Sigmoid colon (tissue), 3 donors: ENCODE measurements around the gene HIVEP1.

Source experiments
- POLR2A ChIP-seq, 2 donors: fragments of 450-650 bp; IDR thresholded peaks; one replicate each; pipeline ENCODE4 v1.6.1; 2016; ENCODE audit warnings: antibody characterized with exemption in 2 of 2, mild to moderate bottlenecking in 2 of 2, moderate library complexity in 2 of 2
- TF ChIP-seq, protein P1 (sequence below), 4 experiments: fragments of 450-650 bp in 3 of 4; fragments of 200-600 bp in 1 of 4; IDR thresholded peaks; one replicate each; pipeline ENCODE4 v1.5.1; 2016 to 2019; ENCODE audit warnings: antibody characterized with exemption in 4 of 4, mild to moderate bottlenecking in 3 of 4, moderate library complexity in 2 of 4

DNA sequence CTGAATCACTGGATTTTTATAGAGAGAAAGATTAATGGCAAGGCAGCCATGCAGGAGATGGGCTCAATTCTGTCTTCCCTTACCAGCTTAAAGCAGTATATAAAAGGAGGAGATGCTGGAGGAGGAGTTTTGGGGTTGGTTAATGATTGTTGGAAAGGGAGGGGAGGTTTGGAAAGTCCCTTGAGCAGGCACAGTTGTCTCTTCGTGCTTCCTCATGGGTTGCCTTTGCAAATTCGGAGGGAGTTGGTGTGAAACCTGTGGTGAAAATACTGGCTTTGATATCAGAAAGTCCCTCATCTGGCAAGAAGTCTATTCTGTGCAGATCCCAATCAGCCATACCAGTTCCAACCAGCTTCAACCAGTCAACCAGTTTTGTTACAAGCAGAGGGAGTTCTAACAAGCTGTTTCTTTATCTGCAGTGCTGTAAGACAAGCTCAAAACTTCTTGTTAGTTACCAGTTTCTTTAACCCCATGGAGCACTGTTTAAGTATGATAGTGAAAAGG is 107.0 kb downstream of the HIVEP1 start:
- TF ChIP-seq, protein P1, sequence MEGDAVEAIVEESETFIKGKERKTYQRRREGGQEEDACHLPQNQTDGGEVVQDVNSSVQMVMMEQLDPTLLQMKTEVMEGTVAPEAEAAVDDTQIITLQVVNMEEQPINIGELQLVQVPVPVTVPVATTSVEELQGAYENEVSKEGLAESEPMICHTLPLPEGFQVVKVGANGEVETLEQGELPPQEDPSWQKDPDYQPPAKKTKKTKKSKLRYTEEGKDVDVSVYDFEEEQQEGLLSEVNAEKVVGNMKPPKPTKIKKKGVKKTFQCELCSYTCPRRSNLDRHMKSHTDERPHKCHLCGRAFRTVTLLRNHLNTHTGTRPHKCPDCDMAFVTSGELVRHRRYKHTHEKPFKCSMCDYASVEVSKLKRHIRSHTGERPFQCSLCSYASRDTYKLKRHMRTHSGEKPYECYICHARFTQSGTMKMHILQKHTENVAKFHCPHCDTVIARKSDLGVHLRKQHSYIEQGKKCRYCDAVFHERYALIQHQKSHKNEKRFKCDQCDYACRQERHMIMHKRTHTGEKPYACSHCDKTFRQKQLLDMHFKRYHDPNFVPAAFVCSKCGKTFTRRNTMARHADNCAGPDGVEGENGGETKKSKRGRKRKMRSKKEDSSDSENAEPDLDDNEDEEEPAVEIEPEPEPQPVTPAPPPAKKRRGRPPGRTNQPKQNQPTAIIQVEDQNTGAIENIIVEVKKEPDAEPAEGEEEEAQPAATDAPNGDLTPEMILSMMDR (IDR thresholded peaks at IDR 0.05), result no peak
- TF ChIP-seq POLR2A (IDR thresholded peaks at IDR 0.05), result no peak
